Measurements from ENCODE around the gene ZFAND6. TPM values are rescaled to one million over a fixed set of nuclear protein-coding genes. Genes with fewer than 3 reads are reported as not detected.

The ZFAND6 gene
- total and polyA plus RNA-seq, 8 donors = 71.0 to 137 (median 117) TPM

GRCh38 chr15:80160570-80161156 is 101.2 kb downstream of the ZFAND6 start:
- Histone ChIP-seq H3K9me3 (no peaks in the 10 kb centered on the region), H3K4me3 (no peak overlapping the region), H3K27ac (peak overlapping the region; percentile 78 to 82), H3K4me1 (peaks cover 20 to 46% of the 10 kb centered on the region in 2 donors), H3K36me3 (peaks cover 0 to 18% of the 10 kb centered on the region in 2 donors), H3K27me3 (no peaks in the 10 kb centered on the region)
- intact Hi-C loops (cut with DNase I) = no loop called here
- TF ChIP-seq CTCF (IDR thresholded peaks at IDR 0.05) = no peak
- DNase-seq (peak in 3 of 4 donors; percentile 76 to 91 (median 88)), ATAC-seq (peak; percentile 91)

- no peak overlapping the region for H3K4me3 ChIP-seq
- ATAC-seq (no peak), DNase-seq (no peak)
- H3K27me3 ChIP-seq = no peaks in the 10 kb centered on the region
- H3K4me1 ChIP-seq = peaks cover 20 to 37% of the 10 kb centered on the region in 2 donors
- H3K27ac ChIP-seq = peak overlapping the region; percentile 19 to 82
- intact Hi-C loops (cut with DNase I) = no loop called here
- no peaks in the 10 kb centered on the region for H3K9me3 ChIP-seq
- TF ChIP-seq CTCF (IDR thresholded peaks at IDR 0.05) = no peak
- H3K36me3 ChIP-seq = peaks cover 0 to 18% of the 10 kb centered on the region in 2 donors
Observed at GRCh38 chr15:80161468-80162016, 102.1 kb downstream of the ZFAND6 start.

- no peak for TF ChIP-seq CTCF (IDR thresholded peaks at IDR 0.05)
- peak overlapping the region; percentile 19 to 82 for H3K27ac ChIP-seq
- H3K9me3 ChIP-seq = no peaks in the 10 kb centered on the region
- no peaks in the 10 kb centered on the region for H3K27me3 ChIP-seq
- DNase-seq (peak in 2 of 4 donors; percentile 78 to 82), ATAC-seq (peak; percentile 28)
- no peak overlapping the region for H3K4me3 ChIP-seq
- H3K4me1 ChIP-seq = peaks cover 20 to 32% of the 10 kb centered on the region in 2 donors
- peaks cover 0 to 18% of the 10 kb centered on the region in 2 donors for H3K36me3 ChIP-seq
- intact Hi-C loops (cut with DNase I) = no loop called here
Observed at GRCh38 chr15:80162059-80162554, 102.6 kb downstream of the ZFAND6 start.

GRCh38 chr15:80163217-80163616 is 103.7 kb downstream of the ZFAND6 start:
- TF ChIP-seq CTCF (IDR thresholded peaks at IDR 0.05) = no peak
- no peak for ATAC-seq
- no peaks in the 10 kb centered on the region for H3K9me3 ChIP-seq
- intact Hi-C loops (cut with DNase I) = no loop called here
- no peak overlapping the region for H3K4me3 ChIP-seq
- H3K4me1 ChIP-seq = peaks cover 20 to 32% of the 10 kb centered on the region in 2 donors
- H3K27ac ChIP-seq = no peak overlapping the region
- peaks cover 0 to 24% of the 10 kb centered on the region in 2 donors for H3K36me3 ChIP-seq
- DNase-seq = no peak
- no peaks in the 10 kb centered on the region for H3K27me3 ChIP-seq

- H3K36me3 ChIP-seq = peaks cover 0 to 30% of the 10 kb centered on the region in 2 donors
- H3K27me3 ChIP-seq = no peaks in the 10 kb centered on the region
- no peak for DNase-seq
- H3K27ac ChIP-seq = no peak overlapping the region
- peaks cover 20 to 32% of the 10 kb centered on the region in 2 donors for H3K4me1 ChIP-seq
- intact Hi-C loops (cut with DNase I) = no loop called here
- ATAC-seq = no peak
- no peak for TF ChIP-seq CTCF (IDR thresholded peaks at IDR 0.05)
- no peak overlapping the region for H3K4me3 ChIP-seq
- H3K9me3 ChIP-seq = no peaks in the 10 kb centered on the region
Observed at GRCh38 chr15:80163897-80164296, 104.4 kb downstream of the ZFAND6 start.

All from left lung (tissue), 10 donors.